ENCODE data around the gene ZNF8. TPM values are rescaled to one million over a fixed set of nuclear protein-coding genes. Genes with fewer than 3 reads are reported as not detected.

Gene ZNF8
- total and polyA plus RNA-seq, 10 of the 15 experiments (the other 5 are each of a cell fraction or from before 2014, with no cell fraction given) = 0.46 to 5.4 (median 2.6) TPM

GRCh38 chr19:58351990-58352755, 73.4 kb downstream of the ZNF8 start:
- Histone ChIP-seq H3K4me2 (ENCODE audit: control insufficient read depth, insufficient read depth) (no peak overlapping the region), H2AFZ (ENCODE audit: control insufficient read depth, low read depth, low read length) (no peak overlapping the region), H3K27me3 (replicated peaks in 1 of 2; ENCODE audit: control insufficient read depth in 2 of 2, insufficient read depth in 2 of 2, low read length in 1 of 2) (no peaks in the 10 kb centered on the region), H3K36me3 (ENCODE audit: control insufficient read depth in 2 of 2, insufficient read depth in 2 of 2, low read length in 1 of 2) (no peaks in the 10 kb centered on the region), H4K20me1 (ENCODE audit: control insufficient read depth, insufficient read depth) (no peaks in the 10 kb centered on the region), H3K9ac (ENCODE audit: control insufficient read depth, insufficient read depth, low read length) (no peak overlapping the region), H3K4me1 (ENCODE audit: control insufficient read depth, insufficient read depth, low read length) (peaks cover 3% of the 10 kb centered on the region), H3K4me3 (no peak overlapping the region), H3K27ac (ENCODE audit: control insufficient read depth, insufficient read depth) (no peak overlapping the region), H3K79me2 (ENCODE audit: control insufficient read depth, insufficient read depth, low read length) (no peaks in the 10 kb centered on the region; the same call in 1 of the 2 replicates), H3K9me3 (replicated peaks; ENCODE audit: control insufficient read depth, insufficient read depth, low read length) (peaks cover 2% of the 10 kb centered on the region; the same call in 1 of the 3 replicates)
- DNase-seq (ENCODE audit: low read depth, low spot score) (no peak), ATAC-seq (no peak), FAIRE-seq (no peak)
- TF ChIP-seq FOXM1 (IDR thresholded peaks at IDR 0.05; ENCODE audit: low read depth, low read length) = no peak
- TF ChIP-seq IKZF2 (IDR thresholded peaks at IDR 0.05) = no peak
- TF ChIP-seq, protein P1, sequence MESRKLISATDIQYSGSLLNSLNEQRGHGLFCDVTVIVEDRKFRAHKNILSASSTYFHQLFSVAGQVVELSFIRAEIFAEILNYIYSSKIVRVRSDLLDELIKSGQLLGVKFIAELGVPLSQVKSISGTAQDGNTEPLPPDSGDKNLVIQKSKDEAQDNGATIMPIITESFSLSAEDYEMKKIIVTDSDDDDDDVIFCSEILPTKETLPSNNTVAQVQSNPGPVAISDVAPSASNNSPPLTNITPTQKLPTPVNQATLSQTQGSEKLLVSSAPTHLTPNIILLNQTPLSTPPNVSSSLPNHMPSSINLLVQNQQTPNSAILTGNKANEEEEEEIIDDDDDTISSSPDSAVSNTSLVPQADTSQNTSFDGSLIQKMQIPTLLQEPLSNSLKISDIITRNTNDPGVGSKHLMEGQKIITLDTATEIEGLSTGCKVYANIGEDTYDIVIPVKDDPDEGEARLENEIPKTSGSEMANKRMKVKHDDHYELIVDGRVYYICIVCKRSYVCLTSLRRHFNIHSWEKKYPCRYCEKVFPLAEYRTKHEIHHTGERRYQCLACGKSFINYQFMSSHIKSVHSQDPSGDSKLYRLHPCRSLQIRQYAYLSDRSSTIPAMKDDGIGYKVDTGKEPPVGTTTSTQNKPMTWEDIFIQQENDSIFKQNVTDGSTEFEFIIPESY (IDR thresholded peaks at IDR 0.05) = no peak
- TF ChIP-seq STAT1 (conservative IDR thresholded peaks at IDR 0.05) = no peak
- TF ChIP-seq SMARCA5 (IDR thresholded peaks at IDR 0.05) = no peak
- TF ChIP-seq ZNF622 (IDR thresholded peaks at IDR 0.05) = no peak
- TF ChIP-seq TCF7 (IDR thresholded peaks at IDR 0.05; ENCODE audit: borderline replicate concordance) = no peak
- no peak for TF ChIP-seq ZZZ3 (IDR thresholded peaks at IDR 0.05; ENCODE audit: control insufficient read depth, insufficient read length, low read depth)
- TF ChIP-seq FOXK2 (IDR thresholded peaks at IDR 0.05) = no peak
- TF ChIP-seq BACH1 (IDR thresholded peaks at IDR 0.05; ENCODE audit: borderline replicate concordance) = no peak
- TF ChIP-seq SREBF2 (IDR thresholded peaks at IDR 0.05; ENCODE audit: low read length) = no peak
- no peak for TF ChIP-seq USF1 (IDR thresholded peaks at IDR 0.05; ENCODE audit: borderline replicate concordance, extremely low read length, insufficient read depth, low read depth, low read length)
- TF ChIP-seq SP1 (IDR thresholded peaks at IDR 0.05; ENCODE audit: low read depth, low read length) = no peak
- intact Hi-C loops (cut with micrococcal nuclease; ENCODE audit: unreplicated experiment) = no loop called here
- CTCF ChIA-PET = no interaction called here
- BruUV-seq (replicated peaks) = no TSS peak
- in situ Hi-C loops (cut with MboI) = no loop called here
- RAD21 ChIA-PET (ENCODE audit: unreplicated experiment) = no interaction called here
- POLR2A ChIA-PET = no interaction called here
- SMC1A ChIA-PET (ENCODE audit: uncharacterized antibody, unreplicated experiment) = interaction anchor here (0.5 kb wide), 1 partner anchor 70 kb away, joined by 3 read pairs; no protein-coding TSS in a partner anchor
- 73% methylated on average over 23 of the region's 23 CpGs for WGBS (ENCODE audit: insufficient coverage, insufficient replicate concordance, low lambda C conversion rate, missing lambda C conversion rate)

Small RNA genes within 50 kb of the gene (microRNA-seq; reads per million reads assigned to microRNA genes)
- not detected for gene MIR6806

Small RNA genes within 50 kb of the gene (small RNA-seq; reads per million reads assigned to genes)
- gene MIR6806 = 0.27 reads per million

Other genes with a start within 250 kb of the ZNF8 start
Only the 7 nearest of the 20 such genes appear.
- 14.2 and 16.7 TPM in 2 replicates for gene ZNF274, start 95.9 kb upstream of the ZNF8 start, total RNA-seq (2014; rRNA removed)
- 13.5 and 14.7 TPM in 2 replicates for gene ZNF274, start 95.9 kb upstream of the ZNF8 start, total RNA-seq (2014; rRNA removed; fragmentation: Illumina TruSeq; extraction: Trizol)
- gene ZNF274, start 95.9 kb upstream of the ZNF8 start, total RNA-seq (2021) = 12.3 and 14.1 TPM in 2 replicates
- gene ZNF274, start 95.9 kb upstream of the ZNF8 start, polyA plus RNA-seq (2011; rRNA removed) = 17.3 and 17.8 TPM in 2 replicates
- 12.3 and 14.9 TPM in 2 replicates for gene ZNF274, start 95.9 kb upstream of the ZNF8 start, polyA plus RNA-seq (2014; fragmentation: Illumina TruSeq; extraction: Trizol)
- 1 to 10 TPM; 2.7 to 3.3 TPM for gene ZNF274, start 95.9 kb upstream of the ZNF8 start, polyA plus RNA-seq (2014; fragmentation: Nextera tagmentation; extraction: Ambion mirVana)
- 12.8 and 14.5 TPM in 2 replicates for gene ZNF274, start 95.9 kb upstream of the ZNF8 start, polyA plus RNA-seq (2014; rRNA removed)
- gene ZNF274, start 95.9 kb upstream of the ZNF8 start, polyA plus RNA-seq (2016; fragmentation: Nextera tagmentation; extraction: Ambion mirVana) = 10 to 100 TPM; 14.4 to 17.6 TPM
- 56.8 and 67.4 TPM in 2 replicates for gene ZNF544, start 50.0 kb upstream of the ZNF8 start, total RNA-seq (2014; rRNA removed)
- gene ZNF544, start 50.0 kb upstream of the ZNF8 start, total RNA-seq (2014; rRNA removed; fragmentation: Illumina TruSeq; extraction: Trizol) = 56.6 and 61.2 TPM in 2 replicates
- 35.9 and 42.1 TPM in 2 replicates for gene ZNF544, start 50.0 kb upstream of the ZNF8 start, total RNA-seq (2021)
- gene ZNF544, start 50.0 kb upstream of the ZNF8 start, polyA plus RNA-seq (2011; rRNA removed) = 58.3 and 70.1 TPM in 2 replicates
- 29.6 and 43.1 TPM in 2 replicates for gene ZNF544, start 50.0 kb upstream of the ZNF8 start, polyA plus RNA-seq (2014; fragmentation: Illumina TruSeq; extraction: Trizol)
- 10 to 100 TPM; 27.3 to 34.9 TPM for gene ZNF544, start 50.0 kb upstream of the ZNF8 start, polyA plus RNA-seq (2014; fragmentation: Nextera tagmentation; extraction: Ambion mirVana)
- gene ZNF544, start 50.0 kb upstream of the ZNF8 start, polyA plus RNA-seq (2014; rRNA removed) = 53.6 and 57.0 TPM in 2 replicates
- gene ZNF544, start 50.0 kb upstream of the ZNF8 start, polyA plus RNA-seq (2016; fragmentation: Nextera tagmentation; extraction: Ambion mirVana) = 10 to 100 TPM; 34.9 to 36.1 TPM
- gene ERVK3-1, start 26.4 kb downstream of the ZNF8 start, total RNA-seq (2014; rRNA removed) = 60.1 and 68.6 TPM in 2 replicates
- gene ERVK3-1, start 26.4 kb downstream of the ZNF8 start, total RNA-seq (2014; rRNA removed; fragmentation: Illumina TruSeq; extraction: Trizol) = 85.3 and 90.8 TPM in 2 replicates
- gene ERVK3-1, start 26.4 kb downstream of the ZNF8 start, total RNA-seq (2021) = 55.0 and 59.3 TPM in 2 replicates
- gene ERVK3-1, start 26.4 kb downstream of the ZNF8 start, polyA plus RNA-seq (2011; rRNA removed) = 85.6 and 90.3 TPM in 2 replicates
- gene ERVK3-1, start 26.4 kb downstream of the ZNF8 start, polyA plus RNA-seq (2014; fragmentation: Illumina TruSeq; extraction: Trizol) = 101 and 105 TPM in 2 replicates
- 100 to 1,000 TPM; 150 to 172 TPM for gene ERVK3-1, start 26.4 kb downstream of the ZNF8 start, polyA plus RNA-seq (2014; fragmentation: Nextera tagmentation; extraction: Ambion mirVana)
- 80.0 and 85.6 TPM in 2 replicates for gene ERVK3-1, start 26.4 kb downstream of the ZNF8 start, polyA plus RNA-seq (2014; rRNA removed)
- gene ERVK3-1, start 26.4 kb downstream of the ZNF8 start, polyA plus RNA-seq (2016; fragmentation: Nextera tagmentation; extraction: Ambion mirVana) = 100 to 1,000 TPM; 110 to 113 TPM
- 2.5 and 2.6 TPM in 2 replicates for gene ZSCAN22, start 48.0 kb downstream of the ZNF8 start, total RNA-seq (2014; rRNA removed)
- gene ZSCAN22, start 48.0 kb downstream of the ZNF8 start, total RNA-seq (2014; rRNA removed; fragmentation: Illumina TruSeq; extraction: Trizol) = 2.6 and 2.7 TPM in 2 replicates
- gene ZSCAN22, start 48.0 kb downstream of the ZNF8 start, total RNA-seq (2021) = 3.4 and 3.5 TPM in 2 replicates
- 2.6 and 3.9 TPM in 2 replicates for gene ZSCAN22, start 48.0 kb downstream of the ZNF8 start, polyA plus RNA-seq (2011; rRNA removed)
- 1.7 and 2.4 TPM in 2 replicates for gene ZSCAN22, start 48.0 kb downstream of the ZNF8 start, polyA plus RNA-seq (2014; fragmentation: Illumina TruSeq; extraction: Trizol)
- gene ZSCAN22, start 48.0 kb downstream of the ZNF8 start, polyA plus RNA-seq (2014; fragmentation: Nextera tagmentation; extraction: Ambion mirVana) = 1 to 10 TPM in 1 of 2 experiments, under 1 TPM in 1; 0.49 to 1.7 TPM
- 2.4 TPM in 2 replicates for gene ZSCAN22, start 48.0 kb downstream of the ZNF8 start, polyA plus RNA-seq (2014; rRNA removed)
- gene ZSCAN22, start 48.0 kb downstream of the ZNF8 start, polyA plus RNA-seq (2016; fragmentation: Nextera tagmentation; extraction: Ambion mirVana) = 1 to 10 TPM; 2.6 to 3.2 TPM
- 22.0 and 29.6 TPM in 2 replicates for gene A1BG, start 74.5 kb downstream of the ZNF8 start, total RNA-seq (2014; rRNA removed)
- gene A1BG, start 74.5 kb downstream of the ZNF8 start, total RNA-seq (2014; rRNA removed; fragmentation: Illumina TruSeq; extraction: Trizol) = 2.8 and 3.0 TPM in 2 replicates
- 20.8 and 25.1 TPM in 2 replicates for gene A1BG, start 74.5 kb downstream of the ZNF8 start, total RNA-seq (2021)
- 1.1 and 3.2 TPM in 2 replicates for gene A1BG, start 74.5 kb downstream of the ZNF8 start, polyA plus RNA-seq (2011; rRNA removed)
- gene A1BG, start 74.5 kb downstream of the ZNF8 start, polyA plus RNA-seq (2014; fragmentation: Illumina TruSeq; extraction: Trizol) = 0.13 and 0.34 TPM in 2 replicates
- 1 to 10 TPM; 2.4 to 4.9 TPM for gene A1BG, start 74.5 kb downstream of the ZNF8 start, polyA plus RNA-seq (2014; fragmentation: Nextera tagmentation; extraction: Ambion mirVana)
- 24.0 and 29.5 TPM in 2 replicates for gene A1BG, start 74.5 kb downstream of the ZNF8 start, polyA plus RNA-seq (2014; rRNA removed)
- 10 to 100 TPM; 18.8 to 18.9 TPM for gene A1BG, start 74.5 kb downstream of the ZNF8 start, polyA plus RNA-seq (2016; fragmentation: Nextera tagmentation; extraction: Ambion mirVana)
- 0.44 and 0.73 TPM in 2 replicates for gene ZNF497, start 83.8 kb downstream of the ZNF8 start, total RNA-seq (2014; rRNA removed)
- 0.09 and 0.18 TPM in 2 replicates for gene ZNF497, start 83.8 kb downstream of the ZNF8 start, total RNA-seq (2014; rRNA removed; fragmentation: Illumina TruSeq; extraction: Trizol)
- 0.66 and 0.82 TPM in 2 replicates for gene ZNF497, start 83.8 kb downstream of the ZNF8 start, total RNA-seq (2021)
- 0.27 and 0.29 TPM in 2 replicates for gene ZNF497, start 83.8 kb downstream of the ZNF8 start, polyA plus RNA-seq (2011; rRNA removed)
- gene ZNF497, start 83.8 kb downstream of the ZNF8 start, polyA plus RNA-seq (2014; fragmentation: Illumina TruSeq; extraction: Trizol) = 0.05 and 0.16 TPM in 2 replicates
- gene ZNF497, start 83.8 kb downstream of the ZNF8 start, polyA plus RNA-seq (2014; fragmentation: Nextera tagmentation; extraction: Ambion mirVana) = under 1 TPM; 0.16 TPM
- gene ZNF497, start 83.8 kb downstream of the ZNF8 start, polyA plus RNA-seq (2014; rRNA removed) = 0.37 and 0.51 TPM in 2 replicates
- gene ZNF497, start 83.8 kb downstream of the ZNF8 start, polyA plus RNA-seq (2016; fragmentation: Nextera tagmentation; extraction: Ambion mirVana) = under 1 TPM; 0.28 to 0.68 TPM
- 2.1 and 2.9 TPM in 2 replicates for gene ZNF837, start 102.1 kb downstream of the ZNF8 start, total RNA-seq (2014; rRNA removed)
- gene ZNF837, start 102.1 kb downstream of the ZNF8 start, total RNA-seq (2014; rRNA removed; fragmentation: Illumina TruSeq; extraction: Trizol) = 0.18 and 0.23 TPM in 2 replicates
- gene ZNF837, start 102.1 kb downstream of the ZNF8 start, total RNA-seq (2021) = 2.1 and 2.6 TPM in 2 replicates
- gene ZNF837, start 102.1 kb downstream of the ZNF8 start, polyA plus RNA-seq (2011; rRNA removed) = 0.06 and 0.11 TPM in 2 replicates
- 0.07 and 0.11 TPM in 2 replicates for gene ZNF837, start 102.1 kb downstream of the ZNF8 start, polyA plus RNA-seq (2014; fragmentation: Illumina TruSeq; extraction: Trizol)
- gene ZNF837, start 102.1 kb downstream of the ZNF8 start, polyA plus RNA-seq (2014; fragmentation: Nextera tagmentation; extraction: Ambion mirVana) = not detected
- gene ZNF837, start 102.1 kb downstream of the ZNF8 start, polyA plus RNA-seq (2014; rRNA removed) = 2.4 TPM in 2 replicates
- gene ZNF837, start 102.1 kb downstream of the ZNF8 start, polyA plus RNA-seq (2016; fragmentation: Nextera tagmentation; extraction: Ambion mirVana) = 1 to 10 TPM; 1.6 to 2.4 TPM

Data from GM12878 (cell line).